K562 (cell line): ENCODE data around the gene NMT1. TPM values are rescaled to one million over a fixed set of nuclear protein-coding genes. Genes with fewer than 3 reads are reported as not detected.
A peak's percentile ranks its signal among the peaks of the same experiment; 100 is the strongest.

Experiments
- CTCFL ChIP-seq: IDR thresholded peaks from 2 replicates; pipeline ENCODE4 v1.6.1; 2011; ENCODE audit warnings: borderline replicate concordance, low read depth, mild to moderate bottlenecking, moderate library complexity, low read length; ENCODE audit not compliant: insufficient read depth, poor library complexity, severe bottlenecking
- REST ChIP-seq, 2 experiments: fragments of 450-650 bp; formaldehyde crosslinking in 1 of 2; IDR thresholded peaks; 2 replicates each; pipeline versions ENCODE4 v1.4.0 to v1.6.1; 2014 to 2020; ENCODE audit warnings: mild to moderate bottlenecking in 2 of 2, borderline replicate concordance in 1 of 2, low read depth in 1 of 2
- polyA plus RNA-seq, 8 experiments: library from polyadenylated mRNA; depleted of rRNA in 4 of 8; stranded (reverse) in 5 of 8; unstranded in 3 of 8; fragments of >200 nt; fragmentation: Nextera tagmentation in 2 of 8; fragmentation: Illumina TruSeq in 1 of 8; extraction: Ambion mirVana in 2 of 8; extraction: Trizol in 1 of 8; gene quantifications; 2 replicates each; pipeline versions ENCODE4 v1.2.1 to v1.2.3, GENCODE V29; 2011 to 2014; ENCODE audit warnings: inconsistent platforms in 1 of 8, missing spikeins in 1 of 8
- total RNA-seq, 7 experiments: library from RNA; depleted of rRNA in 6 of 7; stranded (reverse); fragments of >200 nt in 6 of 7; fragmentation: Illumina TruSeq in 2 of 7; extraction: Trizol in 2 of 7; gene quantifications; 2 replicates each; pipeline versions ENCODE4 v1.2.1 to v1.2.3, GENCODE V29; 2011 to 2021; ENCODE audit warnings: low replicate concordance in 1 of 7

NMT1 gene
- total and polyA plus RNA-seq, 9 of the 15 experiments (the other 6 are each of a cell fraction or from before 2014, with no cell fraction given) = 86.7 to 569 (median 213) TPM

GRCh38 chr17:45147581-45148182, 86.6 kb downstream of the NMT1 start (continued):
- TF ChIP-seq REST (IDR thresholded peaks at IDR 0.05; ENCODE audit: borderline replicate concordance) = 0 out of 2 replicates have a peak, but pooled peaks have one; percentile 3
- TF ChIP-seq REST (CRISPR knock-in tag; IDR thresholded peaks at IDR 0.05; ENCODE audit: low read depth) = no peak
- no peak for TF ChIP-seq CTCFL
- TF ChIP-seq, all 486 proteins: peak for 176
